GM18861 (cell line): Measurements from ENCODE around the gene ZNF628.

Experiments
- ATAC-seq: cut with Tn5 transposase; IDR thresholded peaks from one replicate; pipeline ENCODE4 v1.9.1; 2021; ENCODE audit not compliant: unreplicated experiment

Gene ZNF628

DNA sequence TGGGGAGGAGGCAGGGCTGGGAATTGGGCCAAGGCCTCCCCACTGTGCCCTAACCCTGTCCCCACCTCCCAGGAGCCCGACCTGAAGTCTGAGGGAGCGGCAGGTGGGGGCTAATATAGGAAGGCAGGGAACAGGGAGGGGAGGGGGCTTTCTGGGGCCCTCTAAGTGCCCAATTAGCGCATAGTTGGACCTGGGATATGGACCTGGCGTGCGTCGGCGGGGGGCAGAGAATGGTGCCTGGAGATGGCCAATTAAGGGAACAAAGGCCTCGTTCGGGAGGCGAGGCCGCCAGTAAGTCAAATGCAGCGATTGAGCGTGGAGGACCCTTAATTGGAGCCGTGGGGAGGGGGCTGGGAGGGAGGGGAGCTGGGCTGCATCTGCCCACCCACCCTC lies 11.8 kb upstream of the ZNF628 start, which contains the start of gene C19orf85:
Gene C19orf85 (minus strand): TSS at position 90 of the 393 bp plus-strand sequence. CDS start 197 bp downstream, outside the sequence.
- ATAC-seq = no peak

DNA sequence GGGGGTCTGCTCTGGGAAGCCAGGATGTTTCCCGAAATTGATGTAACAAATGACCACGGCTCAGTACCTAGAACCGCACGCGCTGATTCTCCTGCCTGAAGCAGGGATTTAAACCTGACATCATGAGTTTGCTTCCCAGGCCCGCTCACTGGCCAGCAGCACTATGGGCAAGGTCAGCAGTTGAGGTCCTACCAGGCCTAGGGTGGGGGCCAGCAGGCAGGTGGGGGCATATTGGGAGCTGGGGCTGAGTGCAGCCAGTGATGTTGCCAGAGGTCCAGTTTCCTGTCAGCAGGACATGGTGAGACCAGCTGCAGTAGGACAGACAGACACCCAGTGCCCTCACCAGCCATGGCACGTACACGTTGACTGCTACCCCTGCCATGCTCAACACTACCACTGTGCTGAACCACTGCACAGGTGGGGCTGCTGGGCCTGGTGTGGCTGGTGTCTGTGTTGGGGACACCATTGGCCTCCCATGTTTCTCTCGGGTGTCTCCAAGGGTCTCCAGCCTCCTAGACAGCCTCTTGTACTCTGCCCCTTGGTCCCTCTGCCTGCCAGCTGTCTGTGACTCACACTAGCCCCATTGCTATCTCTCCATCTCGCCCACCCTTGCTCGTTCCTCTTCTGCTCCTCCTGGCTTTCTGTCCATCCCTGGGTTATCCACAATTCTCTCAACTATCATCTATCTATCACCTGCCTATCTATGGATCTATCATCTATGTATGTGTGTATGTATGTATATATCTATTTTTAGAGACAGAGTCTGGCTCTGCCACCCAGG lies 10.8 kb upstream of the ZNF628 start:
- no peak for ATAC-seq

DNA sequence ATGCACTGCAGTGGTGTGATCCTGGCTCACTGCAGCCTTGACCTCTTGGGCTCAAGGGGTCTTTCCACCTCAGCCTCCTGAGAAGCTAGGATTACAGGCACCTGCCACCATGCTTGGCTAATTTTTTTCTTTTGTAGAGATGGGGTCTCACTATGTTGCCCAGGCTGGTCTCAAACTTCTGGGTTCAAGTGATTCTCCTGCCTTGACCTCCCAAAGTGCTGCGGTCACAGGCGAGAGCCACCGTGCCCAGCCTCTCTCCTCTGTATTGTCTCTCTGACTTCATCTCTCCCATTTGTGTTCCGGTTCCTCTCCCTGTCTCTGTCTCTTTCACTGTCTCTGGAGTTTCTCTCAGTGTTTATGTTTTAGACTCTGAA lies 10.2 kb upstream of the ZNF628 start:
- ATAC-seq = no peak

- ATAC-seq = no peak
These were observed 9.0 kb upstream of the ZNF628 start for GRCh38 chr19:55467236-55468053.

DNA sequence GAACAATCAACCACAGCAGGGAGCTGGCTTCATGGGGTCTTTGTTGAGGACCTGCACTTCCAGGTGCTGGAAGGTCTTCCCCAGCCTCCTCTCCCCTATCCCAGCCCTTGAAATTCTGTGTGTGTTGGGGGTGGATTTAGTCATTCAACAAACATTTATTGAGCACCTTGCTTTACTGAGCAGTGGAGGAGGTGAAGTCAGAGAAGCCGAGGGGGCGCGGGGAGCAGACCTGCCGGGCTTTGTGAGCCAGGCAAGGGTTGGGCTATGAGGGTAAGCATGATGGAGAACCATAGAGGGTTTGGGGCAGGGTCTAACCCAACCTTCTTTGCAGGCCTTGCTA lies 8.4 kb upstream of the ZNF628 start:
- ATAC-seq = no peak

- ATAC-seq = no peak
These were observed 5.2 kb upstream of the ZNF628 start for GRCh38 chr19:55471266-55471665.

DNA sequence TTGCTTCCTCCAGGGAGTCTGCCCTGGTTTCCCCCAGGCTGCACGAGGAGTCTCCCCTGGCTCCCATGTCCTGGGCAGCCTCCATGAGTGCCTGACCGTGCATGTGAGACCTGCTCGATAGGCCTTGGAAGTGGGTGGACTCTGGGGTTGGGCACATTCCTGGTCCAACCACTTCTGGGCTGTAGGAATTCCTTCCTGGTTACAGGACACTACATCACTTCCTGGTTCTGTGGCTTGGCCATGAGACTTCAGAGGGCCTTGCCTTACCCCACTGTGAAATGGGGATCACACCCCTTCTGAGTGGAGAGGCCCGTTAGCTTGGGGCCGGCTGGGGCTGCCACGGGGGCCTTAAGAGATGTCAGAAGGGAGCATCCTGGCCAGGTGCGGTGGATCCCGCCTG lies 4.0 kb upstream of the ZNF628 start:
- ATAC-seq = no peak

DNA sequence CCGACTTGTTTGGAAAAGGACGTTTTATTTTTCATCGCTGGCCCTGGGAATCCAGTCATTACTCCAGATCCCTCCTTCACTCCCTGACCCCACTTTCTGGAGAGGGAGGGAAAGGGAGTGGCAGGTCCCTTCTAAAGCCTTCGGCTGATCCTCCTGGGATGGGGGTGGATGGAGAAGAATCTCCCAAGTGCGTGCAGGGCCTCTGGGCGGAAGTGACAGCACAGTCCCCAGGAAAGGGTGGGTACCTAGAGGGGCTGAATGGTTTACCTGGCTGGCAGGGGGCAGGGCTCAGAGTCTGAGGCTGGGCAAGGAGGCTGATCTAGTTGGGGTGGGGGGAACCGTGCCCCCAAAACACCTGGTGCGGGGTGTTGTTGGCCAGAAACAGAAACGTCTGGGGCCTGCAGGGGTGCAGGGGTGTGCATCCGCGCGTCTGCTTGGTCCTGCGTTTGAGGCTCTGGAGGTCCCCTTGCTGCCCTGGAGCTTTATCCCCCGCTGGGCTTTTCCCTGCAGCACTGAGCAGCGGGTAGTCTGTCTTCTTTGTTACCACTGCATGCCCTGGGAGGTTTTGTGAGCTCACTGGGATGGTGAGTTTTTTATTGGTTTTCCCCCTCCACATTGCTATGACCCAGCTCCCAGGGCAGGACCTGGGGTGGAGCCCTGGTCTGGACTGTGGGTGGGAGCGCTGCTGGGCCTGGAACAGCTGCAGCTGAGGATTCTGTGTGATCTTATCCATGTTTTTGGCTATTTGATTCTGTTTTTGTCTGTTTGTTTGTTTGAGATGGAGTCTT lies 3.0 kb upstream of the ZNF628 start:
- no peak for ATAC-seq

GRCh38 chr19:55474269-55475265 lies 1.9 kb upstream of the ZNF628 start:
- ATAC-seq = no peak

- no peak for ATAC-seq
These were observed 1.5 kb downstream of the ZNF628 start for GRCh38 chr19:55477905-55478304.

- no peak for ATAC-seq
These were observed 1.9 kb downstream of the ZNF628 start for GRCh38 chr19:55478364-55478763.

GRCh38 chr19:55479045-55479444 lies 2.6 kb downstream of the ZNF628 start:
- ATAC-seq = no peak

DNA sequence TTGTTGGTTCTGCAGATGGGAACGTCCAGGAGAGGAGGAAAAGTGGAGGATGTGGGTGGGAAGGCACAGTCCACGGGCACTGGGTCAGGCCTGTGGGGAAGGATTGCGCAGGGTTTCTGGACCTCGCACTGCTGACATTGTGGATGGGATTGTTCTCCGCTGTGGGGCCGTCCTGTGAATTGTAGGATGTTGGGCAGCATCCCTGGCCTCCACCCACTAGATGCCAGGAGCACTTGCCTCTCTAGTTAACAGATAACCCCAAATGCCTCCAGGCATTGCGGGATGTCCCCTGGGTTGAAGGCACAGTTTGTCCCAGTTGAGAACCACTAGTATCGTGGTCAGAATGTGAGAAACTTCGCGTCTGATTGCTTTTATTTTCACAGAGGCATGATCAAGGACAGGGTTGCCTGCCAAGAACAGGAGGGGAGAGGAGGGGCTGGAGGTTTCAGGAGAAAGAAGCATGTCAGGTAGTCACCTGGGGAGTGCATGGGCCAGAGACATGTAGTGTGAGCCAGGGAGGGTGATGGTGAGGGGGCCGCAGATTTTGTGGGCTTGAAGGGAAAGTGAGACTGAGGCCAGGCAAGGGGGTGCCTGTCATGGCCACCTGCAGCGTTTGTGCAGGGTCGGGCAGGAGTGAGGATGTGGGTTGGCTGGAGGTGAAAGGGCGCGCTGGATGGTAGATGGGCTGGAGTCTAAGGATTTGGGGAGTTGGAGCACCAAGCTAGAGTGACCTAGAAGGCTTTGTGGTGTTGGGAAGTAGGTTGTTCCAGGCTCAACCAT lies 3.2 kb downstream of the ZNF628 start:
- ATAC-seq = no peak

DNA sequence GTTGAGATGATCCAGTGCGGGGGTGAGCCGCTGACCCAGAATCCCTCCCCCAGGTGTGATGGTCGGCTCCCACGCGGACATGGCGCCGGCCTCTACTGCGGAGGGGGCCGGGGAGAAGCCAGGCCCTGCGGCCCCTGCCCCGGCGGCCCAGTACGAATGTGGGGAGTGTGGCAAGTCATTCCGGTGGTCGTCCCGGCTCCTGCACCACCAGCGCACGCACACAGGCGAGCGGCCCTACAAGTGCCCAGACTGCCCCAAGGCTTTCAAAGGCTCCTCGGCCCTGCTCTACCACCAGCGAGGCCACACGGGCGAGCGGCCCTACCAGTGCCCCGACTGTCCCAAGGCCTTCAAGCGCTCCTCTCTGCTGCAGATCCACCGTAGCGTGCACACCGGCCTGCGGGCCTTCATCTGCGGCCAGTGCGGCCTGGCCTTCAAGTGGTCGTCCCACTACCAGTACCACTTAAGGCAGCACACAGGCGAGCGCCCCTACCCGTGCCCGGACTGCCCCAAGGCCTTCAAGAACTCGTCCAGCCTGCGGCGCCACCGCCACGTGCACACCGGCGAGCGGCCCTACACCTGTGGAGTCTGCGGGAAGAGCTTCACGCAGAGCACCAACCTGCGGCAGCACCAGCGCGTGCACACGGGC lies 4.9 kb downstream of the ZNF628 start:
- no peak for ATAC-seq

- ATAC-seq = no peak
These were observed 5.4 kb downstream of the ZNF628 start for GRCh38 chr19:55481794-55482155.

DNA sequence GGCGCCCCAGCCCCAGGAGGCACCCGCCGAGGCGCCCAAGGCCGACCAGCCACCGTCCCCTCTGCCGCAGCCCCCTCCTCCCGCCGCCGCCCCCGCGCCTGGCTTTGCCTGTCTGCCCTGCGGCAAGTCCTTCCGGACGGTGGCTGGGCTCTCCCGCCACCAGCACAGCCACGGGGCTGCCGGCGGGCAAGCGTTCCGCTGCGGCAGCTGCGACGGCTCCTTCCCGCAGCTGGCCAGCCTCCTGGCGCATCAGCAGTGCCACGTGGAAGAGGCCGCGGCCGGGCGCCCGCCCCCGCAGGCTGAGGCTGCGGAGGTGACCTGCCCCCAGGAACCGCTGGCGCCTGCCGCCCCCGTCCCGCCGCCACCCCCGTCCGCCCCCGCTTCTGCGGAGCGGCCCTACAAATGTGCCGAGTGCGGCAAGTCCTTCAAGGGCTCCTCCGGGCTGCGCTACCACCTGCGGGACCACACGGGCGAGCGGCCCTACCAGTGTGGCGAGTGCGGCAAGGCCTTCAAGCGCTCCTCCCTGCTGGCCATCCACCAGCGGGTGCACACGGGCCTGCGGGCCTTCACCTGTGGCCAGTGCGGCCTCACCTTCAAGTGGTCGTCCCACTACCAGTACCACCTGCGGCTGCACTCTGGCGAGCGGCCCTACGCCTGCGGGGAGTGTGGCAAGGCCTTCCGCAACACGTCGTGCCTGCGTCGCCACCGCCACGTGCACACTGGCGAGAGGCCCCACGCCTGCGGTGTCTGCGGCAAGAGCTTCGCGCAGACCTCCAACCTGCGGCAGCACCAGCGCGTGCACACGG lies 5.9 kb downstream of the ZNF628 start:
- no peak for ATAC-seq

DNA sequence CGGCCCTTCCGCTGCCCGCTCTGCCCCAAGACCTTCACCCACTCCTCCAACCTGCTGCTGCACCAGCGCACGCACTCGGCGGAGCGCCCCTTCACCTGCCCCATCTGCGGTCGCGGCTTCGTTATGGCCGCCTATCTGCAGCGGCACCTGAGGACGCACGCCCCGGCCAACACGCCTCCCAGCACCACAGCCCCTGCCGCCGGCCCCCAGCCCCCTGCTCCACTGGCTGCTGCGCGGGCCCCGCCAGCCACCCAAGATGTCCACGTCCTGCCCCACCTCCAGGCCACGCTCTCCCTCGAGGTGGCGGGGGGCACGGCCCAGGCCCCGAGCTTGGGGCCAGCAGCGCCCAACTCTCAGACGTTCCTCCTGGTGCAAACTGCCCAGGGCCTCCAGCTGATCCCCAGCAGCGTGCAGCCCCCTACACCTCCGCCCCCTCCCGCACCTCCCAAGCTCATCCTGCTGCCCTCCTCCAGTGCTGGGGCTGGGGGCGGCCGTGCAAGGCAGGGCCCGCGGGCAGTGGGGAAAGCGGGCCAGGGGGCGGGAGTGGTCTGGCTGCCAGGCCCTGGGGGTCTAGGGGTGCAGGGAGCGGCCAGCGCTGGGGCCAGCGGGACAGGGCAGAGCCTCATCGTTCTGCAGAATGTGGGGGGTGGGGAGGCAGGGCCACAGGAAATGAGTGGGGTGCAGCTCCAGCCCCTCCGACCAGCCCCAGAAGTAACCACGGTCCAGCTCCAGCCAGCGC lies 6.7 kb downstream of the ZNF628 start:
- ATAC-seq = no peak
